Tibial artery (tissue), 4 donors: ENCODE results near the gene TMPRSS13.

Experiments used
- DNase-seq, 2 donors: peaks; one replicate each; pipeline ENCODE4 v3.0.0-alpha.2; 2019
- H3K27ac ChIP-seq, 2 donors: fragments of 200-600 bp; sonication (generic) in 1 of 2; 1 replicate in 1 of 2; 2 replicates in 1 of 2; pipeline ENCODE4 v1.5.1; 2018 to 2019; ENCODE audit warnings: mild to moderate bottlenecking in 1 of 2
- H3K27me3 ChIP-seq, 2 donors: fragments of 200-600 bp; sonication (generic) in 1 of 2; one replicate each; pipeline versions ENCODE4 v1.5.1 to v1.6.0; 2016 to 2019
- H3K36me3 ChIP-seq, 3 donors: fragments of 200-600 bp; sonication (generic) in 2 of 3; one replicate each; pipeline ENCODE4 v1.5.1; 2016 to 2019; ENCODE audit warnings: mild to moderate bottlenecking in 2 of 3
- H3K4me1 ChIP-seq, 4 donors: fragments of 200-600 bp; sonication (generic) in 2 of 4; 1 replicate in 3 of 4; 2 replicates in 1 of 4; pipeline ENCODE4 v1.5.1; 2016 to 2019
- H3K4me3 ChIP-seq, 2 donors: fragments of 200-600 bp; sonication (generic) in 1 of 2; 1 replicate in 1 of 2; 2 replicates in 1 of 2; pipeline ENCODE4 v1.5.1; 2018 to 2019; ENCODE audit warnings: mild to moderate bottlenecking in 2 of 2
- H3K9me3 ChIP-seq, 3 donors: fragments of 200-600 bp; sonication (generic) in 1 of 3; one replicate each; pipeline ENCODE4 v1.5.1; 2016 to 2019
- CTCF ChIP-seq, 2 experiments: fragments of 200-600 bp in 1 of 2; fragments of 450-650 bp in 1 of 2; IDR thresholded peaks; one replicate each; pipeline ENCODE4 v1.5.1; 2017 to 2019; ENCODE audit warnings: antibody characterized with exemption in 2 of 2, mild to moderate bottlenecking in 1 of 2, moderate library complexity in 1 of 2
- intact Hi-C: fragments of 100-400 bp; cut with DNase I; formaldehyde crosslinking; loops from one replicate; pipeline ENCODE4 v1.15.0; 2023; ENCODE audit warnings: low total_unique reads

The TMPRSS13 gene

GRCh38 chr11:117973503-117973860 lies 44.3 kb upstream of the TMPRSS13 start:
- DNase-seq = no peak
- H3K27ac ChIP-seq = no peak overlapping the region

GRCh38 chr11:117972629-117973502 lies 43.7 kb upstream of the TMPRSS13 start:
- intact Hi-C loops = no loop called here
- H3K9me3 ChIP-seq = no peaks in the 10 kb centered on the region
- TF ChIP-seq CTCF (IDR thresholded peaks at IDR 0.05) = no peak
- H3K4me1 ChIP-seq = no peaks in the 10 kb centered on the region
- peaks cover 0 to 29% of the 10 kb centered on the region in 2 donors for H3K27me3 ChIP-seq
- peak in 1 of 2 donors; percentile 10 for DNase-seq
- no peak overlapping the region for H3K27ac ChIP-seq
- no peak overlapping the region for H3K4me3 ChIP-seq
- H3K36me3 ChIP-seq = no peaks in the 10 kb centered on the region

More at GRCh38 chr11:117973503-117973860, 44.3 kb upstream of the TMPRSS13 start:
- peaks cover 0 to 29% of the 10 kb centered on the region in 2 donors for H3K27me3 ChIP-seq
- TF ChIP-seq CTCF (IDR thresholded peaks at IDR 0.05) = no peak
- intact Hi-C loops = no loop called here
- no peaks in the 10 kb centered on the region for H3K4me1 ChIP-seq
- H3K36me3 ChIP-seq = no peaks in the 10 kb centered on the region
- no peaks in the 10 kb centered on the region for H3K9me3 ChIP-seq
- no peak overlapping the region for H3K4me3 ChIP-seq

- peak in 1 of 2 donors; percentile 5 for DNase-seq
- H3K9me3 ChIP-seq = no peaks in the 10 kb centered on the region
- H3K4me3 ChIP-seq = no peak overlapping the region
- H3K4me1 ChIP-seq = no peaks in the 10 kb centered on the region
- peaks cover 0 to 29% of the 10 kb centered on the region in 2 donors for H3K27me3 ChIP-seq
- intact Hi-C loops = no loop called here
- no peak overlapping the region for H3K27ac ChIP-seq
- no peak for TF ChIP-seq CTCF (IDR thresholded peaks at IDR 0.05)
- no peaks in the 10 kb centered on the region for H3K36me3 ChIP-seq
These were observed 42.8 kb upstream of the TMPRSS13 start for GRCh38 chr11:117972044-117972443.

GRCh38 chr11:117970400-117971024 lies 41.3 kb upstream of the TMPRSS13 start:
- Histone ChIP-seq H3K27me3 (peaks cover 0 to 25% of the 10 kb centered on the region in 2 donors), H3K36me3 (no peaks in the 10 kb centered on the region), H3K27ac (no peak overlapping the region), H3K9me3 (no peaks in the 10 kb centered on the region), H3K4me1 (no peaks in the 10 kb centered on the region), H3K4me3 (no peak overlapping the region)
- TF ChIP-seq CTCF (IDR thresholded peaks at IDR 0.05) = no peak
- intact Hi-C loops = no loop called here
- DNase-seq = peak in 1 of 2 donors; percentile 48

- Histone ChIP-seq H3K4me3 (no peak overlapping the region), H3K36me3 (no peaks in the 10 kb centered on the region), H3K27ac (no peak overlapping the region), H3K9me3 (no peaks in the 10 kb centered on the region), H3K27me3 (peaks cover 0 to 22% of the 10 kb centered on the region in 2 donors), H3K4me1 (no peaks in the 10 kb centered on the region)
- TF ChIP-seq CTCF (IDR thresholded peaks at IDR 0.05) = no peak
- intact Hi-C loops = no loop called here
- peak in 1 of 2 donors; percentile 13 for DNase-seq
These were observed 40.2 kb upstream of the TMPRSS13 start for GRCh38 chr11:117969160-117969991.
